HG03354 (cell line): ENCODE results near the gene MSI2.

ENCODE experiments used
- ATAC-seq: cut with Tn5 transposase; IDR thresholded peaks from one replicate; pipeline ENCODE4 v1.9.1; 2021; ENCODE audit warnings: mild to moderate bottlenecking; ENCODE audit not compliant: unreplicated experiment, poor library complexity, severe bottlenecking

MSI2 gene

DNA sequence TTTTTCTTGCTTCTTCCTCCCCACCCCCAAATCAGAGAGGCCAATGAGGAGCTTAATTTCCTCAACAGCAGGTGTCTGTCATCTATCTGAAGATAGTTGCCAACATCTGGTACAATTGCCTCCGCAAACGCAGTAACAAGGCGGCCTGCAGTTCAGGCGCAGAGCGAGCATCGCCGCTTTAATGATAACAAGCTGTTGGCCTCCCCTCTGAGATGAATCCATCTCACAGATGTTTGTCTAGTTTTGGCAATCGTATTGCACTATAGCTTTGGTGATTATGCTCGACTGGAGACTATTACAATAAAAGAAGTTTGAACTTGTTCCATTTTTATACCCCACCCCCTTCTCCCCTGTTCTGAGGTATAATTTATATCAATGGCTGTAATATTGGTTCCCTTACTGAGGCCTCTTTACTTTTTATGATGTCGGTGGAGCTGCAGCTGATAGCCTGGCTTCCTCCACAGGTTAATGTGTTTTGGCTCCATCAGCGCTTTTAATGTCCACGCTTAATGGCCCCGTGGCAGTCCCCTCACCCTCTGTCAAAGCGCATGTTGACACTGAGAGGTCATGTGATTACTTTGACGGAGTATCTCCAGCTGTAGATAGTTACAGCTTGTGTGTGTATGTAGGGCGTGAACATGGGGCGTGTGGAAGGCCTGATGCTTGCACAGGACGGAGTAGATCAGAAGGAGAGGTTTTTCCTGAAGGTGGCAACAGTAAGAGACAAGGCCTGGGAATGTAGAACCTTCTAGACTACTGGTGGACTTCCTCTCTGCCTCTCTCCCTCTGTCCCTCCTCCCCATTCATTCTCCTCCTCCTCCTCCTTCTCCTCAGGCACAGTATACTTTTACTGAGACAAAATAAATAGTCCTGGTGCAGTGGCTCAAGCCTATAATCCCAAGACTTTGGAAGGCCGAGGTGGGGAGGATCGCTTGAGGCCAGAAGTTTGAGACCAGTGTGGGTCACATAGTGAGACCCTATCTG lies 164.7 kb downstream of the MSI2 start:
- no peak for ATAC-seq

DNA sequence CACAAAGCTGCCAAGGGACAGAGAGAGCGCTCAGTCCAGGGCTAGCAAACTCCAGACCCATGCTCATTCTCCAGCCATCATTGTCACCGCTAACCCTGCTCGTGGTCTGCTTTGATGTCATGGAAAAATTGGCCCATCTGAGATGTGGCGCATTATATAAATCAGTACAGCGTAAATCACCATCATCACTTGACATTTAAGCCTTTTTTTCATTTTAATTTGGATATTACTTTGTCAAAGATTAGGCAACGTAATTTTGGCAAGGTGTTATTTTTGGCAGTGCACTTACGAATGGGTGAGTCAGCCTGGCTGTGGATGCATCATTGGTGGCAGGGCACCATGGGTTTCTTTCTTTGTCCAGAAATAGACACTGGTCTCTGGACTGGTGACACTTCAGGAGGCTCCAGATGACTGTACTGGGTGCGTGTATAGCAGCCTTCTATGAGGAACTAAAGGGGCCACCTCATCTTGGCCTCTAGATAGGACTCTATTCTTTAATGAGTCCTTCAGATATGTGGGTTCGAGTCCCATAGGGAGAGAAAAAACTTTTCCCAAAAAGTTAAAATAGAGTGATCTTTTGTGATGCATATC lies 166.3 kb downstream of the MSI2 start:
- peak; percentile 79 for ATAC-seq

DNA sequence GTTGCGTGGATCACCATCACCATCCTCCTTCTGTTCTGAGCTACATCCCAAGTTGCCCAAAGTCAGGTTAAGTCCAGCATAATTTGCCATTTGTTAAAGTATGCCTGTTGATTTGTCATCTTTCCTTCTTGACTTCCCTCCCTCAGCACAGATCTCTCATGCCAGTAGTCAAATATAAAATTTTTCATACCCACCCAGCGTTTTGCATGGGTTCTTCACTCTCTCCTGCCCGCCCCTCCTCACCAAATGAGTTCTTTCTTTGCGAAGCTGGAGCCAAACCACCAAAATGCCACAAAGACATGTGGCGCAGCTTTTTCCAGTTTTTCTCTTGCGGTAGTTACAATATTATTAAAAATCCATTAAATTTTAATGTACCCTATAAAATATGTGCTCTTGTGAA lies 167.2 kb downstream of the MSI2 start:
- no peak for ATAC-seq

DNA sequence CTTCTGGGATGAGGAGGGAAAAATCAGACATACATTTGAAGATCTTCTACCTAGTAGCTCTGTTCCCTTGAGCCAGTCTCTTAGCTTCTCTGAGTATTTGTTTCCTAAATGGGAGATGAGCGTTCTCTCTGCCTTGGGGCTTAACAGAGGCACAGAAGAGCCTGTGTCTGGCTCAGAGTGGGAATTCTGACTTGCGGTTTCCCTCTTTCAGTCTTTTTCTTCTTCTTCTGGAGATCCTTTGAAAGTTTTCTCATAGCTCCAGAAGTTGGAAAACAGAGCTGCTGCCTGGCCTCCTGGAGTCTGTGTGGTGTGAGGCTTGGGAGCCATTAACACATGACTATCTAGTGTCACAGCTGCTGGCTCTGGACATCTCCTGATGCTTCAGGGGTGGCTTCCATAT lies 167.9 kb downstream of the MSI2 start:
- ATAC-seq: no peak

DNA sequence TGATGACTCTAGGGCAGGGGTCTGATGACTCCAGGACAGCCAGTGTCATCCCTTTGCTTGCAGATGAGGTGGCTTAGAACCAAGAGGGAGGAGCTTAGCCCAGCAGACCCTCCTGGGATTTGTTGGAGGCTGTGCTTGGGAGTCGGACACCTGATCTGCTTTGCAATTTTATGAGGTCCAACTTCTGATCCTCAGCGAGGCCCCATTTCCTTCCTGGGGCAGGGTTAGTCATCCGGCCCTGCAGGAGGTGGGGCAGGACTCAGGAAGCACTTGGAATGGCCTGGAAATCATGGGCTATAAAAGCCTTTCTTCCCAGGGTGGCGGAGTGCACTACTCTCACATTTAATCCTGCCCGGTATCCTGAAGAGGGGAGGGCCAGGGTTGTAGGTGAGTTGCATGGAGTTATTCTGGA lies 168.5 kb downstream of the MSI2 start:
- ATAC-seq: no peak

DNA sequence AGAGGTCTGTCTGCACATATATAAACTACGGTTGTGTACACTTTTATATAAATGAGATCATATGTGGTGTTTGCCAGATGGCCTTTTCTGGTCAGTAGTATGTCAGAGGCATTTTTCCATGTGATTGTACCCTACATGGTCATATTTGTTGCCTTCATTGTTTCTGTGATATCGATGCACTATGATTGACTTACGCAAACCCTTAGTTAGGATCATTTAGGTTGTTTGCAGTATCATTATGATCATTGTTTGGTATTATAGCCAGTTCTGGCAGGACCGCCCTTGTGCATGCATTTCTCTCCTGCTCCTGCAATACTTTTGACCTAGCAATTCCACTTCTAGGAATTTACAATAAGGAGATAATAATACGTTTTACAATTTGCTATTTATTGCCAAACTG lies 169.1 kb downstream of the MSI2 start:
- ATAC-seq: no peak

DNA sequence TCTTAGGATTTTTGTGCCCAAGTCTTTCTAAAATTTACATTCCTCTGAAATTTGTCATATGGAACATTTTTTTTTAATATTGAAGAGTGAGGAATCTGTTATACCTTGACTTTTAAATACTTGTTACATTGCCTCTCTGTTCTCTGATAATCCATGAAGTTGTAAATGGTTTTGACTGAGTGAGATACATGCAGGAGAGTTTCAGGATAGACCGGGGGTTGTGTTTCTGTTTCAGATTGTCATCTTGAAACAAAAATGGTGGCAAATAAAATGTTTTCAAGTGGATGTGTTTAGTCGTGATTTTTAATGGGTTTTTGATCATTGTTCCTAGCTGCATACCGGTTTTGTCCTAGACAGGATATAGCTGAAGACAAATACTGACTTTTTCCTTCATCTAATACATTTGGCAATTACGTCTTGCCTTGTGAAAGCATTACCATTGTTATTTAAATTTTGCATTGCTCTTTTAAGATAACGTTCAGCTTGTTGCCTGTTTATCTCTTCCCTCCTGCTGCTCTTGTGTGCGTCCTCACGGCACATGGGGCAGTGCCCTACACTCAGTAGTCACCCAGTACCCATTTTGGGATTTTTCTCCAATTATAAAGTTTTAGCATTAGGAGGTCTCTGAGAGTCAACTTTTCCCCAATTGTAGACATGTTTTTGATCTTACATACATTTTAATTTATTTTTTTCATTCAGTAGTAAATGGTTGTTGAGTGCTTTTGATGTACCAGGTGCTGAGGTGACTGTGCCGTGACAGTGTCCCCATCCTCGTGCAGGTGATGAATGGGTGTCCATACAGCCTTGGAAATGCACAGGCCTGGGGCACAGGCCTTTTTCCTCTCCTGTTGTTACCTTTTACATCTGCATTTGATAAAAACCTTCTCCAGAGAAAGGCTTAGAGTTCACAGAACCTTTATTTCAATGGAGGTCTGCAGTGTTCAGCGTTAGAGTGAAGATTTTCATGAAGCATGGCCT lies 169.9 kb downstream of the MSI2 start:
- ATAC-seq: no peak

DNA sequence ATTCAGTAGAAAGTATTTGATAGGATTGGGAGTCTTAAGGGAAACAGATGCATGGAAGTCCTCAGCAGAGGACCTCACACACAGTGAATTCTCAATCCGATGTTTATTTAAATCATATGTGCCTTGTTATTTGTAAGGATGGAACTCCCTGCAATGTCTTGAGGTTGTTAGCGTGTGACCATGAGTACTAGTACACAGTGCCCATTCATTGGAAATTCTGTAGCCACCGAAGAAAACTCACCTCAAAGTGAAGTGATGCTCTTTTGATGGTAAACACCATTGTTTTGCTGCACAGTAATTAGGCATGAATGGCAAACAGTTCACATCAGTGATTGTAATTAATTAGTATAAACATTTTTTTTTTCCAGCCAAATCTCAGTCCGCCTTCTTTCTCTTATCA lies 173.6 kb downstream of the MSI2 start:
- no peak for ATAC-seq

DNA sequence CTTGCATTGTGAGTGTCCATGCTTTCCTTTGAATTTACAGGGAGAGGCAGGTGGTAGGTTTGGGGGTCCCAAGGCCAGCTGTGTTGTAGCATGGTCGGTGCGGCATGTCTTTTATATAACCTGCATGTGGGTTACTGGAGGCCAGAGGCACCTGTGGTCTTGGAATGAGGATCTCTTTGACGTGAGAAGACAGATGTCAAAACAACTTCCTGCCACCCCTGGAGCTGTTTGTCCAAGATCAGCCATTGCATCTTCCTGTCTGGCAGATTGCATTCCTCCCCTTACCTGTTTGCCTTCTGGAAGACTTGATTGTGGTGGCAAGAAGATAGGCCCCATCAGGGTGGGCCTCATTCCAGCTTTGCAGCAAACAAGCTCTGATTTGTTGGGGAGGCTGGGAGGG lies 175.1 kb downstream of the MSI2 start:
- ATAC-seq: no peak

DNA sequence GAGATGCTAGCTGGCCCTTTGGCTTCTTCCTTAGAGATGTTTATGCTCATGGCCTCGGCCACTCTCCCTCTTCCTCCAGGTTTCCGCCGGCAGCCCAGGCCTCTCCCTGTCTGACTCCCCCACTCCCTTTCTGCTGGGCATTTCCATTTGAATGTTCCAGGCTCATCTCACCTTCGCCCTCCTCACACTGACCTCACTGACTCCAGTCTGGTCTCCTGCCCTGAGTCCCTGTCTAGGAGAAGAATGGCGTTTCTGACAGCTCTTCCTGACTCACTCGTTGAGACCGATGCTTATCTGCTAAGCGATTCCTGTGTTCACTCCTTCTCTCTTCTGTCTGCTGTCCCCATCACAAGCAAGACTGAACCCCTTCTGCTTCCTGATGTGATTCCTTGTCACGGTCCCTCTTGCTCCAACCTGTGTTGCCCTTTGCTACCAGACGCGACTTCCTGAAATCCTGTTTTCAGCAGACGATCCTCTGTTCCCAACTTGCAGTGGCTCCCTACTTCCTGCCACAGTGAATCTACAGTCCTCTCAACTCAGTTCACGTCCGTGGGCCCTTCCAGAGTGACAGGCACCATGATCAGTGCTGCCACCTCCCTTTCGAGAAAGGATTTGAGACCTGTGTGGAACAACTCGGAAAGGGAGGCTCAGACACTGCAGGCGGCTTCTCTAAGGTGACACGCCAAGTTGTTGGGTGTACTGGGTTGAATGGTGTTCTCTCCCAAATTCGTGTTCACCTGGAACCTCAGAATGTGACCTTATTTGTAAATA lies 176.4 kb downstream of the MSI2 start:
- no peak for ATAC-seq

DNA sequence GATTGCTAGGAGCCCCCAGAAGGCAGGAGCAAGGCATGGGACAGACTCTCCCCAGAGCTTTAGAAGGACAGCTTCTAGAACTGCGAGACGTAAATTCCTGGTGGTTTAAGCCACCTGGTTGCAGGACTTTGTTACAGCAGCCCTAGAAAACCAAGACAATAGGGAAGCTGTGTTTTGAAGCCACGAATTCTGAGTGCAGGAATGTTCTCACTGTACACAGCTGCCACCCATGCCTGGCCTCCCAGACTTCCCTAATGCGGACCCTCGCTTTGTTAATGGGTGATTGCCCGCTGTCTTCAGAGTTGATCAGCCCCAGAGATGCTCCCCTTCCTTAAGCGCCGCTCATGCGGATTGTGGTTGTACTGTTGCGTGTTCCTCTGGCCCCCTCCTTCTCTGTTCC lies 177.1 kb downstream of the MSI2 start:
- no peak for ATAC-seq

DNA sequence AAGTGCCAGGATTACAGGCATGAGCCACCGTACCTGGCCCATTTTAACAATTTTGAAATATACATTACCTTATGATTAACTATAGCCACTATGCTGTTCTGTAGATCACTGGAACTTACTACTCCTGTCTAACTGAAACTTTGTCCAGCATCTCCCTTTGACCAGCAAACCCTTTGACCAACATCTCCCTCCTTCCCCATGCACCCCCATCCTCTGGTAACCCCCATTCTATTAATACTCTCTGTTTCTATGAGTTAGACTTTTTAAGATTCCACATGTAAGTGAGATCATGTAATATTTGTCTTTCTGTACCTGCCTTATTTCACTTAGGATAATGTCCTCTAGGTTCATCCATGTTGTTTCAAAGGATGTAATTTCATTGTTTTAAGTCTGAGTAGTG lies 178.0 kb downstream of the MSI2 start:
- no peak for ATAC-seq

DNA sequence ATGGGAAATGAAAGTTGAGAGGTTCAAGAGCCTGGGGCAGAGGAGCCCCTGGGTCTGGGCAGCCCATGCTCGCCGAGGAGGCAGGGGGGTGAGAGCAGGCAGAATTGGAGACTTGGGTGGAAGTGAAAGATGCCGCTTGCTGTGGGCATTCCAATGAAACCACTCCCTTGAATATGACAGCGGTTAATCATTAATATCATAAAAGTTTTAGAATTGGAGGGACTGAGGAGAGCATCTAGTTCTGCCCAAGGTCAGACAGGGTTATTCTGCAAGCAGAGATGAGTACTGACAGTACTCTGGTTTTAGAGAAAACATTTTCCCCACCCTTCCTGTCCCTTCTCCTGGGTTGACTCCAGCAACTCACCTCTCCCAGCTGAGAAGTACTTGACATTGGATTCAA lies 180.2 kb downstream of the MSI2 start:
- no peak for ATAC-seq

DNA sequence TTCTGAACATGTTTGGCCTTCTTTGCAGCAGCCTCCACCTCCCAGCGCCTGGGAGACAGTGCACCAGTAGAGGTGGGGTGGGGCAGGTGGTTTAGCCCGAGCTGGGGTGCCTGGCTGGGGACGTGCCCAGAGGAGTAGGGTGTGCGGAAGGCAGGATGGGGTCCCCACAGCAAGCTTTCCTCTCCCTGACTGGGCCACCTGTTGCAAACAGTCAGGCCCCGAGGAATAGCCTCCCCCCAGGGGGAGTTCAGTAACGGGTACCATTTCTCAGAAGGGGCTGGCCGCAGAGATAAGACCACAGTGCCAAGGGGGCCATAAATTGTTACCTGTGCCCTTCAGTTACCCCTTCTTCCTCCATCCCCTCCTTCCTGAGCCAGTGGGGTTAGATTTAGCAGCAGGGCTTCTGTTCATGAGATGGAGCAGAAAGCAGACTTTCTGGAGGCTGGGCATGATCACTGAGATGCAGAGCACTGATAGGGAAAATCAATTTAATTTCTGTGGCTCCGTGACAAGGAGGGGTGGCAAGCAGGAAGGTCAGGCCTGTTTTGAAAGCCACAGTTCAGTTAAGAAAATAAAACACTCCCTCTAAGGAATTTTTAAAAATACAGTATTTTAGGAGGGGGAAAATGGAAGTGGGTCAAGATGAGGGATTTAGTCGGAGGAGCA lies 181.9 kb downstream of the MSI2 start:
- no peak for ATAC-seq

DNA sequence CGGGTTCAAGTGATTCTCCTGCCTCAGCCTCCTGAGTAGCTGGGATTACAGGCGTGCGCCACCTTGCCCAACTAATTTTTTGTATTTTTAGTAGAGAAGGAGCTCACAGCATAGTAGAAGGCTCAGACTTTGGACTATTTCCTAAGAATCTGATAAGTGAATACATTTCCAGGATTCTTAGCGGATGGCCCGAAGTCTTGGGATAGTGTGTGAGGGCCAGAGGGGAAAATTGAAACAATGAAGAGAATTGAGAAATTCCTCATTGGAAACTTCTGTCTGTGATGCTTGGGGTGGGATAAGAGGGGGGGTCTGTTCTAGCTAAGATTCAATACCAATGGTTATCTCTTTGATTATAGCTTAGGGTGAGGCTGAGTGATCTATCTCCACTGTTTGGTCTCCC lies 183.3 kb downstream of the MSI2 start:
- ATAC-seq: no peak

DNA sequence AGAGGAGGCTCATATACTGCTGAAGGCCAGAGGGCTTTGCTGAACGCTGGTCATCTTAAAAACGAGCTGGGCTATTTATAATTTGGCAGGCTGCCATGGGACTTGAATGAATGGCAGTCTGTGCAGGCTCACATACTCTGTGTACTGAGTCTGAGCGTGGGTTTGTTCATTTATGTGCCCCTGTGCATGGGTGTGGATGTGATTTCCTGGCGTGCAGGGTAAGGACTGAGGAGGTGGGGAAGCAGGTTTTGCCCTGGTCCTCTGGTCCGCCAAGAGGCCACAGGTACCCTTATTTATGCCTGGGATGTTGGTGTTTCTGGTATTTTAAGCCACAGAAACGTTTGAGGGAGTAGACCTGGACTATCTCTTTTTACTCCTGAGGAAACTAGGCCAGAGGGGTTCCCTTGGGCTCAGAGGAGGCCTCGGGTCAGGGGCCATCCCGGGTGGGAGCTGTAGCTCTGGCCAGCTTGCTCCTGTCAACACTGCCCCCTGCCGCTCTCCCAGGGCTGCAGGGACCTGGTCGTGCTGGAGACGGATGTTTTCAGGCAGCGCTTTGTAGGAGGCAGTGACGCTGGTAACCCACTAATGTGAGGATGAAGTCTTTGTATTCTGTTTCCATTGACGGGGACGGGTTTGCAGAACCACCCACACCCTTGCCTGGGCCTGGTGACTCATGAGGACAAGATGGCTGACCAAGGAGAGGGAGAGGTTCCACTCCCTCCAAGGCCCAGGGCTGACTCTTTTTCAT lies 184.4 kb downstream of the MSI2 start:
- peak; percentile 65 for ATAC-seq

DNA sequence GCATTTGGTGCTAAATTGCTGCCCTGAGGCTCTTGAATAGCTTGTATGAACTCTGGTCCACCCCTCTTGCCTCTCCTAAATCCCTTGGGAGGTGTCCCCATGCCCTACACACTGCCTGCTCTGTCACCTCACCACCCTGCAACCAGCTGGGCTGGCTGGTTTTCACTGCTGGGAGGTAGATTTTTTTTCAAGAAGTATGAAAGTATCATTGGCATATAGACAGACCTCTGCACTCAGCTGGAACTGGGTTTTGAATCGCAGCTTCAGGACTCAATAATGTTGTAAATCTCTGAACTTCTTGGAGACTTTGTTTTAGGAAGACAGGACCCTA lies 184.9 kb downstream of the MSI2 start:
- ATAC-seq: peak; percentile 44

DNA sequence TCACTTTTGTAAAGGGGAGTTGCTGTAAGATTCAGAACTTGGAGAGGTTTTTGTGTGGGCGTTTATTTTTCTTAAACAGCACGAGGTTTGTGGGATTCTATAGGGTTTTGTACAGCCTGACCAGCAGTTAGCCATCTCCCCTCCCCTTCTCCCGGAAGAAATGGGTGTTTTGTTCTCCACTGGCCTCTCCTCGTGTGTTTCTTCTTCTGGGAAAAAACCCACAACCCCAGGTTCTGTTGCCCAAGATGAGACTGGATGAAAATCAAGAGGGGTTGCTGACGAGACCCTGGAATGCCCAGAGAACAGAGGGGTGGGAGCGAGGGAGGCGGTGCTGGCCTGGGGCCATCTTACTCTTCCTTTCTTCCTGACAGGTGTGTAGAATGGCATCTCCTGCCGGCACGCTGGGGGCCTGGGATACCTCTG lies 186.1 kb downstream of the MSI2 start:
- no peak for ATAC-seq
